NCI-H2029 (cell line): Measurements from ENCODE around the gene ABCB1.
"Not testable (repeated sequence)": the region's sequence is repeated elsewhere in the genome, so short reads cannot be mapped to it uniquely, and the experiment has no call there.

ENCODE experiments used
- DNase-seq: peaks from one replicate; lab custom pipeline; 2025; lab: John Stamatoyannopoulos, UW

Gene ABCB1

DNA sequence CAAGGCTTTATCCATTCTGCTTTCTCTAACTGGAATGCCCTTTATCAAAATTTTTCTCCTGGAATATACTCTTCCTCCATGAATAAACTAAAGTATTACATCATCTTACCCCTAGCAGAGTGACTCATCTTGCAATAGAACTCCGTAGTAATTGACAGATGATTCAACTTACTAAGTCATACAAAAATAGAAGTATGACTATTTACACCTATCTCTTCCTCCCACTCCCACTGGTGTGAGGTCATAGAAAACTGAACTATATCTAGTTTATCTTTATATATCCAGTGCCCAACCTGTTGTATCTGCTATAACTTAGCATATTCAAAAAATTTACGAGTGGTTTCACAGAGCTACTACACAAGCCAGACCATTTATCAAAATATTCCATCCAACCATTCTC is 26.1 kb downstream of the ABCB1 start:
- no peak for DNase-seq

DNA sequence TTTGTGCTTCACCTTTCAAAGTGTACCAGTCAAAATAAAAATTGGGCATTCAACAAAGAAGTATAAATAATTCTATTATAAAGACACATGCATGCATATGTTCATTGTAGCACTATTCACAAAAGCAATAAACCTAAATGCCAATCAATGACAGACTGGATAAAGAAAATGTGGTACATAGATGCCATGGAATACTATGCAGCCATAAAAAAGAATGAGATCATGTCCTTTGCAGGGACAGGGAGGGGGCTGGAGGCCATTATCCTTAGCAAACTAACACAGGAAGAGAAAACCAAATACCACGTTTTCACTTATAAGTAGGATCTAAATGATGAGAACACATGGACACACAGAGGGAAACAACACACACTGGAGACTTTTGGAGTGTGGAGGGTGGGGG is 28.2 kb downstream of the ABCB1 start:
- DNase-seq: not testable (repeated sequence)

DNA sequence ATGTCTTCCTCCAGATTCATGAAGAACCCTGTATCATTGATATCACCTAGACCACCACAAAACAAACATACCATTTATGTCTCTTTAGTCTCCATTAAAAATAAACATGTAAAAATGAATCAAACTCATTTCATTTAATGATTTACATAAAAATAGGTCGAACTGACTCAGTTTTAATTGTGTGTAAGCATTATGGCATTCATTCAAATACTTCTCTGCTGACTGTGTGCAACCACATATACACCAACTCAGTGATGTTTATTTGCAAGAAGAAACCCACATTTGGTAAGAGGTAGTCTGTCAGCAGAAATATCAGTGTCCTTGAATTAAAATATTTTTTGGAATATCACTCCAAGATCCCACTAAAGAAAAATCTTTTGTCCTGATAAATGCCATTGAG is 30.5 kb downstream of the ABCB1 start:
- DNase-seq: no peak

DNA sequence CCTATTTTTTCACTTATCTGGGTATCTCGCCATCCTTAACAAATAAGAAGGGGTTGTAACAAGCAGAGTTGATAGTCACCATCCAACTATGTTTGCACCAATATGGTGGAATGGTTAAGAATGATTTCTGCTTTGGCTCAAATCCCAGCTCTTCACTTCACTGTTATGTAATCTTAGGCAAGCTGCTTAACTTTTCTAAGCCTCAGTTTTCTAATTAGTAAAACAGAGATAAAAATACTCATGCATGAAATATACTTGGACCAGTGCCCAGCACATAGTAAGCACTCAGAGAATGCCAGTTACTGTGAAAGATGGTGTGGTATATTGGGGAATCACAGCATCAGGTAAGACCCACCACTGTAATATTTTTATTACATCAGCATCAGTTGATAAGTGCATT is 33.6 kb downstream of the ABCB1 start:
- no peak for DNase-seq

DNA sequence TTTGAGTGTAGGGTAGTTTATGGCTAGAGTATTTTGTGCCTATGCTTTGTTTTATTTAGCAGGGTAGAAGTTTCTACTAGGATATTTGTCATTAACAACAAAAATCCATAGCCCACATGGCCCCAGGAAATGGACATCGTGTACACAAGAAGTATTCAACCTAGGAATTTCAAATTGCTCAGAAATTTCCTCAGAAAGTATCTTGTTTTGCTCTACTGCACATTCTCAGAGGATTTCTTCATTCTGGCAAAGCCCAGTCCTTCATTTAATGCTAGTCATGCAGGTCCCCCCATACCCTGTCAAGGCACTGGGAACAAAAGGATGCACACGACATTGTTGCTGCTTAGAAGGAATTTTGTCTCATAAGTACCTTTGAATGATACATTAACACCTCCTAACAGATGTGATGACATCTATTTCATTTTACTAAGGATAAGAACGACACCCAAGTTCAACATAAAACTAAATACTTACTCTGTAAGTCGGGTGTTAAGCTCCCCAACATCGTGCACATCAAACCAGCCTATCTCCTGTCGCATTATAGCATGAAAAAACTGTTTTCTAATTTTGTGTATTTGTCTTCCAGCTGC is 34.3 kb downstream of the ABCB1 start:
- no peak for DNase-seq

DNA sequence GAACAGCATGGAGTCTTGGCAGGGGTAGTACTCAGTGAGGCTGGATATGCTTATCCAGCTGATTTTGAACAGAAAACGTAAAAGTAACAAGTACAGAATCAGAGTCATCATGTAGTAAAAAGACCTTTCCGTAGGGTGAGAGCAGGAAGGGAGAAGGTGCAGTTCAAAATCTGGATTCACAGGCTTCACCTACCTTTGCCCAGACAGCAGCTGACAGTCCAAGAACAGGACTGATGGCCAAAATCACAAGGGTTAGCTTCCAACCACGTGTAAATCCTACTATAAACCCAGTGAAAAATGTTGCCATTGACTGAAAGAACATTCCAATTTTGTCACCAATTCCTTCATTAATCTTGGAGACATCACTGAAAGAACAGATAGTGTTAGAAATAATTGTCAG is 34.8 kb downstream of the ABCB1 start:
- DNase-seq: no peak

DNA sequence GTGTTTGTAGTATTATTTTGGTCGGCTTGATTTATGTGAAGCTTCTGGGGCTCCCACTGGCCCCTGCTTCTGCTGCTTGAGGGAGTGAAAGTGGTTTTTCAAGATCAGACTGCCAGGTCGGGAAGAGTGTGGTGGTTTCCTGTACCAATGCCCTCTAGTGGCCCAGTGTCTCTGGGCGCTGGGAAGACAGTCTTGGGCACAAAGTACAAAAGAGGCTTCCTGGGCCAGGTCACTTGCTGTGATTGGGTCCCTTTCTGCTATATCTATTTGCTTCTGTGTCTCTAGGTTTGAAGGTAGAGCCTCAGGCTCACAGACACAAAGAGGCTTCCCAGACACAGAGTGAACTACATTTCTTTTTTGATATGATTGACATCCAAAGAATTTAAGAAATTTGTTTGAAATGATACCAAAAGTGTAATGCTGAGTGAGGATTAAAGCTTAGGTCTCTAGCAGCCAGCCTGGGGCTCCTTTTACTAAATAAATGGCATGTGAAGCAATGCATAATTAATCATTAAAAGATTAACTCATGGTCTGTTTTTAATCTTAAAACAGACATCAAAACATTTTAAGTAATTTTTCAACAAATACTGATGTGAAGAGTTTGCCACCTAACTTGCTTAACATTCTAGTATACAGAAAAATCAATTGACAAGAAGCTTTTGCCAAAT is 36.3 kb downstream of the ABCB1 start:
- DNase-seq: no peak

DNA sequence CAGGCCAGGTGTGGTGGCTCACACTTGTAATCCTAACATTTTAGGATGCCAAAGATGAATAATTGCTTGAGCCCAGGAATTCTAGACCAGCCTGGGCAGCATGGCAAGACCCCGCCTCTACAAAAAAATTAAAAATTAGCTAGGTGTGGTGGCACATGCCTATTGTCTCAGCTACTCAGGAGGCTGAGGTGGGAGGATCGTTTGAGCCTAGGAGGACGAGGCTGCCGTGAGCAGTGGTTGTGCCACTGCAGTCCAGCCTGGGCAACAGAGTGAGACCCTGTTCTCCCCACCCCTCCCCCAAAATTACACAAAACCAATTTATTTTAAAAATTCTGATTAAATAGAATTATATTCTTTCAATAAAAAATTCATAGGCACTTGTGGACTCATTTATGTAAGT is 39.0 kb downstream of the ABCB1 start:
- DNase-seq: no peak

DNA sequence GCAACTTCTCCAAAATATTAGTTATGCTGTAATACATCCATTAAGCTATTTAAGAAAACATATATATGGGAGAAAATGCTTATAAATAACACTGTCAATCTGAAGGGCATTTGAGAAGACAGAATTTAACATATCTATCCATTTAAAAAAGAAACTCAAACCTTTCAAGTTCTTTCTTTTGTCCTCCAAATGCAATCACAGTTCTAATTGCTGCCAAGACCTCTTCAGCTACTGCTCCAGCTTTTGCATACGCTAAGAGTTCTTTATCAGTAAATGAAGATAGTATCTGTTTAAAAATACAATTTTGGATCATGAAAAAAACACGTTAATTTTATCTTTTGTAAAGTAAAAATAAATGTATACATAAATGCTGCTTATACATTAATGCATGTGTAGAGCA is 39.6 kb downstream of the ABCB1 start:
- no peak for DNase-seq

DNA sequence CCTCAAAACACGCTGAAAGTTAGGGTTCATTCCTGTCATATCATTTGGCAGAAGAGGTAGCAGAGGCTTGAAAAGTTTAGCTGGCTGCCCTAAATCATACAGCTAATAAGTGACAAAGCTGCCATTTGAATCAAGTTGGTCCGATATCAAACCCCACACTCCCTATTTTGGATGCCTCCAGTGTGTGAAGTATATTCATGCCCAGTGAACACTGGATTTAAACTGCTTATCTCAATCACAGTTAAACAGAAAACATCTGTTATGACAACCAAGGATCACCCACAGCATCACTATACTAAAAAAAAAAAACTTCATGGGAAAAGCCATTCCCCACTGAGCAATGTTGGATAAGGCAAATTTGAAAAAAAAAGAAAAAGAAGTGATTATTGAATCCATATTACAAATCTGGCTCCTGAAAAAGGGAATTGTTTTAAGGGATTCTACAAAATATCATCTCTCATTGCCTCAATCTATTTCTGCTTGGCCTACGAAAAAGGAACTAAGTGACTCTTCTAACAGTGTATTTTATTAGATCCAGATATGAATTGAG is 48.3 kb downstream of the ABCB1 start:
- no peak for DNase-seq

DNA sequence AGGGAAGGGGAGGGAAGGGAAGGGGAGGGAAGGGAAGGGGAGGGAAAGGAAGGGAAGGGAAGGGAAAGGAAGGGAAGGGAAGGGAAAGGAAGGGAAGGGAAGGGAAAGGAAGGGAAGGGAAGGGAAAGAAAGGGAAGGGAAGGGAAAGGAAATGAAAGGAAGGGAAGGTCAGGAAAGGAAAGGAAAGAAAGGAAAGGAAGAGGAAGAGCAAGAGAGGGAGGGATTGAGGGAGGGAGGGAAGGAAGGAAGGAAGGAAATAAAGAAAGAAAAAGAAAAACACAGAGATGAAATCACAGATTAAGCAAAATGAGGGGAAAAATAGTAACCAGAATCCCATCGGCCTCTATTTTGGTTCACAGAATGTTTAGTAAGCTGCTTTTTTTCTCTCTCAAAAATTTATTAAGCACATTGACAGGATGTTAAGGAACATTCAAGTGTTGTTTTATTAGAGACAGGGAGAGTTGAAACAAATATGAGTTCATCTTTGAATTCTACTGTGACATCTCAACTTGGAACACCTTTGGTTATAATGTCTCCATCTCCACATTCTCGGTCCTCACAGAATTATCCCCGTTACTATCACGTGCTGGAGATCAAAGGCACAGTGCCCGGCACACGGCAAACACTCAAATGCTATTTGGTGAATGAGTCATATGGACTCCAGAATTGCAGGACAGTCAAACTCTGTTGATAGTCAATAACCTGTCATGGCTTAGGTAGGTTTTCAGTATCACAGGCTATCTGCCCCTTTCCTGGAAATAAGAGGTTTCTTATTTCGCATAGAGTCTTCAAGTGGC is 52.4 kb downstream of the ABCB1 start:
- DNase-seq: no peak

DNA sequence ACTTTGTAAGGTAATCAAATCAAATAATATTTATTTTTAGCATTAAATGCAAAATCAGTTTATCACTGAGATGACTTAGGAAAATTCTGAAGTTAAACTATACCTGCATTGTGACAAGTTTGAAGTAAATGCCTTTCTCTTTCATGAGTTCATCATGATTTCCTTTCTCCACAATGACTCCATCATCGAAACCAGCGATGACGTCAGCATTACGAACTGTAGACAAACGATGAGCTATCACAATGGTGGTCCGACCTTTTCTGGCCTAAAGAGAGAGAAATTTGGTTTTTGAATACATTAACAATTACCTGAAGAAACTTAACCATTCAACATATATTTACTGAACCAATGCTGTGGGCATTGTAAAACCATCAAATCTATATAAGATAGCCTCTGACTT is 54.9 kb downstream of the ABCB1 start:
- DNase-seq: no peak

DNA sequence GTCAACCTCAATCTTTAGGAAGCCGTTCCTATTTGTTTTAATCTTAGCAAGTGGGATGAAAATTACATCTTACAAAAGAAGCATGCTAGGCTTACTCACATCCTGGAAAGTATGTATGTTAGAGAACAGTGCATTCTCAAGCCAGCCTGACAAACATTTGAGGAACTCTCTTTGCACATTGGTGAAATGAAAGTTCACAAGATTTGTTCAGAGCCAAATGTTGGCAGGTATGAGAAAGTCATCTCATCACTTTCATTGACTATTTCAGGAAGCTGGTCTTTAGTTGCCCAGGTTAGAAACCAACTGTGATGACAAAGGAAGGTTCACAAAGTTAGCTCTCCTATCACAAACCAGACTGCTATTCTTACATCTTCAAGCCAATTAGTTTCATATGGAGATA is 57.1 kb downstream of the ABCB1 start:
- no peak for DNase-seq

DNA sequence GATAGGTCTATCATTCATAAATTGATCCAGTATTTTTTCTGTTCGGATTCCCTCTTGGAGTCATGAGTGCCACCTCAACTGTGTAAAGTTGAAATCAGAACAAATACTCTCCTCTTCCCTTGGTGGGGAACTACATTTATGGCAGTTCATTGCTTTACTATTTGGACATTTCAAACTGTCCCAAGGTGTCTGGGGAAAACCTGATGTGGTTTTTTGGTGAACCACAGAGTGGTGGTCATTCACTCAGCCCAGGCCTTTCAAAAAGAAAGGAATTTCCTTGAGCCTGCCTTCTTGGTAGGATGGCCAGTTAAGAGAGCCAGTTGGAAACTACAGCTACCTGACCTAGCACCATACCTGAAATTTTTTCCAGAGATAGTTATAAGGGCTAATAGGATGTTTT is 59.0 kb downstream of the ABCB1 start:
- DNase-seq: no peak

DNA sequence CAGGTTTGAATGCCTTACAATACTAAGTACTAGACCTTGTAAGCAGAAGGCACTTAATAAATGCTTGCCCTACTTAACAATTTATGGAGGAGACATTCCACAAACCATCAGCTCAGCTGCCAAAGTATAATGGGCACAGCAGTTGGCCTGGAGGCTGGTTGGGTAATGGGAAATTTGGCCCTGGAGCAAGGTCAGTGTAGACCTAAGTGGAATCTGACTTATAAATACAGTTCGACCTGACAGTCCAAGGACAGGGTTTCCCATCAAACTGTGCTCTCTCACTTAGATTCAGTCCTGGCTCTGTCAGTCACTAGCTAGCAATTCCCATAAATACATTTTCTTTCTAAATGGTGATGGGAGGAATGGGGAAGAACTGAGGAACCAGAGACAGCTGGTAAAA is 62.6 kb downstream of the ABCB1 start:
- DNase-seq: no peak

DNA sequence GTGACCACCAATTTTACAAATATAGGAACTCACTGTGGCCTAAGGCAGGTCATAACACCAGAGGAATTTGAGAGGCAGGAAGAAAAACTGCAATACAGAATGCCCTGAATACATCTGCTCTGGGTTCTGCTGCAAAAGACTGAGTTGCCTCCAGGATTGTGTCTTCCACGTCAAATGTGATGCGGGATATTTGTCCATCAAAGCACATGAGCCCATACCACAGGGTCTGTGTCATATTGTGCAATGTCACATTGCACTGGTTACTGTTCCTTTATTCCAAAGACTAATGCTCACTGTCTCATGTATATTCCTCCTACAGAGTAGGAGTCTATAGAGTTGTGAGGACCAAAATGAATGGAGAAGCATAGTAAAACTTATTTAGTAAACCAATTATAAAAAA is 66.6 kb downstream of the ABCB1 start:
- DNase-seq: no peak

DNA sequence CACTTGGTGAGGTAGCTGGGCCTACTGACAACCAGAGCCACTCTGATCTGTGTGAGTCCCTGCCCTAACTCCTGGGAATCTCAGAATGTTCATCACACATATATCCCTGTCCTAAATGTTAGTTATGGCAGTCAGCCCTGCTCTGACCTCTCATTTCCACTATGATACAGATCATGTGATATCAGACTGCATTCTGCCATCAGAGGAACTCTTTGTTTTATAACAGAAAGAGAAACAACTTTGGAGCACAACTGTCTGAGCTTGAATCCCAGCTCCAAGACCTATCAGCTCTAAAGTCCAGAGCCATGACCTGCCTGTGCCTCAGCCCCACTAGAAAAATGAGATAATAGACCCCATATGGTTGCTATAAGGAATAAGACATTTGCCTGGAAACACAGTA is 70.6 kb downstream of the ABCB1 start:
- no peak for DNase-seq

DNA sequence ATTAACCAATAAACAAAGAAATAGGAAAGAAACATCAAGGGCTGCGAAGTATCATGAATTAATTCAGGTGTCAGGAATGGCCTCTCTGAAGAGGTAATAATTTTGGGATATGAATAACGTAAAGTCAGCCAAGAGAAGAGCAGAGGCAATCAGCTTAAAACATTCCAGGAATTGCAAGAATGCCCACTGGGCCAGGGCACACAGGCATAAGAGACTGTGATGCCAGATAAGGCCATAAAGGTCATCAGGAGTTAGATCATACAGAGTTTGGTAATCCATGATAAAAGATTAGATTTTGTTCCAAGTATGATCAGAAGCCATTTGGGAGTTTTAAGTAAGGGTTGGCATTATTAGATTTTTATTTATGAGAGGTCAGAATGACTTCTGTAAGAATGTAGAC is 72.0 kb downstream of the ABCB1 start:
- DNase-seq: no peak

DNA sequence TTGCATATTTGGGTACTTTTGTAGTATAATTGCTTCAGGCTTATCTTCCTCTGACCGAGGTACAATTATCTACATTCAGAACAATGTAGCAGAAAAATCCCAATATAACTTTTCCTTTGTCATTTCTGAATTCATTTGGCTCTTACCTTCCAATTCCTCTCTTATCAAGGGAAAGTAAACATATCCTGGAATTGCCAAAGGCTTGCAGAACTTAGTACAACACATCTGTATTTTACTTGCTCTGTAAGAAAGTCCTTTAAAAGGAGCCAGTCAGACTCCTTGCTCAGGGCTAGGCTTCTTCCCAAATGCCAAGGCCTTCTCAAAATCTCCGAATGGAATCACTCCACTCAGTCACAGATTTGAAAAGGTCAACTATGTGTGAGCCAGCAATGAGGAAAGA is 81.9 kb downstream of the ABCB1 start:
- DNase-seq: no peak

DNA sequence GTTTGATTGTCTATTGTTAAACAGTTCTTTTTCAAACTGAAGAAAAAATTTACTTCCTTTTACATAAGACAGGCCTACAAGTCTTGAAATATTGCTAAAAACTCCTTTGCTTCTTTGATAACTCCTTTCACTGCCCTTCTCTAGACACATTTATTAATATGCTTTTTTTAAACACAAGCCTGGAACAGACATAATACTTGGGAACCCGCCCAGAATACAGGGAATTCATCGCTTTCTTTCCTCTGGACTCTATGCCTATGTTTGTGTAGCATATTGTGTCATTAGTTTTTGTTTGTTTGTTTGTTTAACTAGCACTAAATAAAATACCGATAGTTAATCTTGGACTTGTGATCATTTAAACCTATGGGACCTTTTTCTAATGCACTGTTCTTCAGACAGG is 82.8 kb downstream of the ABCB1 start:
- DNase-seq: no peak

DNA sequence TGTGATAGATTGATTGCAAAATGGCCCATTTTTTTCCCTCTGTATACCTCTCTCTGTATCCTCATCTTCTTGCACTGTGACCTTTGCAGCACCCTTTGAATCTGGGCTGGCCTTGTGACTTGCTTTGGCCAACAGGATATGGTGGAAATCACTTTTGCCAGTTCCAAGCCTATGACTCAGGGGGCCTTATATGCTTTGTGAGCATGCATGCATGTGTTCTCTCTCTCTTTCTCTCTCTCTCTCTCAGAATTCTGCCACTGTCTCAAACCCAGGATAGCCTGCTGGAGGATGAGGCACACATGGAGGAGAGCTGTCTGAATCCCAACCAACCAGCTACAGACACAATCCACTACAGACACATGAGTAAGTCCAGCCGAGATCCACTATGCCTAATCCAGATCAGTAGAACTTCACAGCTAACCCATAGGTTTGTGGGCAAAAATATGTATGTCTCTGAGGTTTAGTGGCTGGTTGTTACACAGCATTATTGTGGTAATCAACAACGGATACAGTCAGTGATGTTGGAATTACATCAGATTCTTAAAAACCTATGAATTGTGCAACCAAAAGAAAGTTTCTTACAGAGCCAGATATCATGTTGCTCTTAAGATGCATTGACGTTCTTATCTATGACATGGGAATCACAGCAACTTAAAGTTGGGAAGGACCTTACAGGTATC is 83.4 kb downstream of the ABCB1 start:
- DNase-seq: no peak

DNA sequence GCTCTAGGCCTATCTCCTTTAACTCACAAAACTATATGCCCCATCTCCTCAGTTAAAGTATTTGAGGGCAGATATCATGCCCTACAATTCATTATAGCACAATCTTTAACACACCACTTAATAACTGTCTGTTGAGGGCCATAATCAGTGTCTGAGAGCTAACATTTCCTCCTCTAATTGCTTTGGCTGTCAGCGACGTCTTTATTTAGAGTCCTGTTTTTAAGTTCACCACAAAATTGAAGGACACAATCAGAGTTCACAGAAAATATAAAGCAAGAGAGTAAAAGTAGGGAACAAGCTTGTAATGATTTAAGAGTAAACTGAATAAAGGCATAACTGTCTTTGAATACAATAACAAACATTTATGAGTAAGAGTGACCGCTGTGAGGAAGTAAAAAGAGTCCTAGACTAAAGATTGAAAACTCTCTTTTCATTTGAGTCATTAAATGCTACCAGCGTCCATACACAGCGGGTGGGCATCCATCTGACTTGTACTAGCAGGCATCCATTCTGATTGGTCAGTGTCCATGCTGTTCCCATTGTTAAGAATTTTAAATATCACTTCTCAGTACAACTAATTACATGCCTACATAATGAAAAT is 86.8 kb downstream of the ABCB1 start:
- DNase-seq: no peak
